Parathyroid adenoma (tissue), 2 donors: ENCODE measurements around the gene BRME1.
A peak's percentile ranks its signal among the peaks of the same experiment; 100 is the strongest.

ENCODE experiments used
- H2AFZ ChIP-seq: fragments of 300-600 bp; sonication (generic); one replicate; pipeline ENCODE4 v1.7.0; 2017; ENCODE audit warnings: antibody characterized with exemption, mild to moderate bottlenecking
- H3K27ac ChIP-seq: fragments of 300-600 bp; sonication (generic); one replicate; pipeline ENCODE4 v1.7.0; 2017
- H3K27me3 ChIP-seq: fragments of 300-600 bp; sonication (generic); one replicate; pipeline ENCODE4 v1.7.0; 2017; ENCODE audit warnings: low read length; ENCODE audit not compliant: control insufficient read depth, insufficient read depth
- H3K36me3 ChIP-seq: fragments of 300-600 bp; sonication (generic); one replicate; pipeline ENCODE4 v1.7.0; 2017; ENCODE audit warnings: low read length; ENCODE audit not compliant: control insufficient read depth, insufficient read depth
- H3K4me1 ChIP-seq: fragments of 300-600 bp; sonication (generic); one replicate; pipeline ENCODE4 v1.7.0; 2017; ENCODE audit warnings: control low read depth
- H3K4me2 ChIP-seq: fragments of 300-600 bp; sonication (generic); one replicate; pipeline ENCODE4 v1.7.0; 2017; ENCODE audit warnings: low read length
- H3K4me3 ChIP-seq: fragments of 300-600 bp; sonication (generic); one replicate; pipeline ENCODE4 v1.7.0; 2017; ENCODE audit warnings: low read depth, low read length
- H3K79me2 ChIP-seq: fragments of 300-600 bp; sonication (generic); one replicate; pipeline ENCODE4 v1.7.0; 2017; ENCODE audit warnings: control low read depth
- H3K9ac ChIP-seq: fragments of 300-600 bp; sonication (generic); one replicate; pipeline ENCODE4 v1.7.0; 2017; ENCODE audit warnings: mild to moderate bottlenecking
- H3K9me3 ChIP-seq: fragments of 300-600 bp; sonication (generic); one replicate; pipeline ENCODE4 v1.7.0; 2017; ENCODE audit warnings: low read length; ENCODE audit not compliant: control insufficient read depth
- CTCF ChIP-seq: fragments of 300-600 bp; sonication (generic); IDR thresholded peaks from one replicate; pipeline ENCODE4 v1.7.0; 2017; ENCODE audit warnings: antibody characterized with exemption, mild to moderate bottlenecking
- donor health status: primary hyperparathyroidism.

BRME1 gene

GRCh38 chr19:13914777-13915176, 8.9 kb upstream of the BRME1 start:
- Histone ChIP-seq H3K79me2 (no peaks in the 10 kb centered on the region), H3K4me1 (no peaks in the 10 kb centered on the region), H3K9me3 (no peaks in the 10 kb centered on the region), H3K4me3 (no peak overlapping the region), H3K27me3 (no peaks in the 10 kb centered on the region), H3K36me3 (no peaks in the 10 kb centered on the region), H3K27ac (no peak overlapping the region), H3K4me2 (no peak overlapping the region), H3K9ac (no peak overlapping the region), H2AFZ (no peak overlapping the region)
- TF ChIP-seq CTCF: no peak

- no peak overlapping the region for H3K4me3 ChIP-seq
- H3K4me2 ChIP-seq: no peak overlapping the region
- no peaks in the 10 kb centered on the region for H3K27me3 ChIP-seq
- no peaks in the 10 kb centered on the region for H3K79me2 ChIP-seq
- H3K27ac ChIP-seq: no peak overlapping the region
- no peak overlapping the region for H2AFZ ChIP-seq
- H3K4me1 ChIP-seq: no peaks in the 10 kb centered on the region
- no peak for TF ChIP-seq CTCF
- H3K36me3 ChIP-seq: no peaks in the 10 kb centered on the region
- H3K9me3 ChIP-seq: no peaks in the 10 kb centered on the region
- H3K9ac ChIP-seq: no peak overlapping the region
Observed at GRCh38 chr19:13913352-13913751, 7.4 kb upstream of the BRME1 start.

GRCh38 chr19:13909430-13909829, 3.5 kb upstream of the BRME1 start:
- H3K27ac ChIP-seq: no peak overlapping the region

GRCh38 chr19:13908674-13909073, 2.8 kb upstream of the BRME1 start:
- H3K27me3 ChIP-seq: no peaks in the 10 kb centered on the region
- H2AFZ ChIP-seq: no peak overlapping the region
- H3K36me3 ChIP-seq: no peaks in the 10 kb centered on the region
- H3K9ac ChIP-seq: no peak overlapping the region
- peaks cover 6% of the 10 kb centered on the region for H3K4me1 ChIP-seq
- TF ChIP-seq CTCF: no peak
- H3K27ac ChIP-seq: no peak overlapping the region
- no peaks in the 10 kb centered on the region for H3K9me3 ChIP-seq
- H3K79me2 ChIP-seq: peaks cover 7% of the 10 kb centered on the region
- no peak overlapping the region for H3K4me2 ChIP-seq
- H3K4me3 ChIP-seq: no peak overlapping the region

More at GRCh38 chr19:13909430-13909829, 3.5 kb upstream of the BRME1 start:
- no peaks in the 10 kb centered on the region for H3K36me3 ChIP-seq
- no peak overlapping the region for H2AFZ ChIP-seq
- no peaks in the 10 kb centered on the region for H3K27me3 ChIP-seq
- no peak overlapping the region for H3K9ac ChIP-seq
- TF ChIP-seq CTCF: no peak
- no peaks in the 10 kb centered on the region for H3K9me3 ChIP-seq
- no peak overlapping the region for H3K4me3 ChIP-seq
- H3K79me2 ChIP-seq: peaks cover 7% of the 10 kb centered on the region
- no peak overlapping the region for H3K4me2 ChIP-seq
- H3K4me1 ChIP-seq: peaks cover 6% of the 10 kb centered on the region

- Histone ChIP-seq H3K27ac (no peak overlapping the region), H3K4me1 (peaks cover 6% of the 10 kb centered on the region), H3K27me3 (no peaks in the 10 kb centered on the region), H3K79me2 (peaks cover 7% of the 10 kb centered on the region), H3K9ac (no peak overlapping the region), H3K4me2 (peak overlapping the region; percentile 91), H3K36me3 (no peaks in the 10 kb centered on the region), H3K4me3 (peak overlapping the region; percentile 83), H2AFZ (peak overlapping the region; percentile 99), H3K9me3 (no peaks in the 10 kb centered on the region)
- TF ChIP-seq CTCF: no peak
Observed at GRCh38 chr19:13906910-13907309, 993 bp upstream of the BRME1 start.
